Uterus (tissue), 4 donors: ENCODE data around the gene FHAD1. TPM values are rescaled to one million over a fixed set of nuclear protein-coding genes. Genes with fewer than 3 reads are reported as not detected.
A peak's percentile ranks its signal among the peaks of the same experiment; 100 is the strongest.

Experiments used
- DNase-seq, 2 donors: peaks; one replicate each; pipeline ENCODE4 v3.0.0-alpha.2; 2019 to 2020
- H3K27ac ChIP-seq, 2 donors: fragments of 200-600 bp; sonication (generic); 1 replicate in 1 of 2; 2 replicates in 1 of 2; pipeline ENCODE4 v1.5.1; 2016 to 2018
- H3K27me3 ChIP-seq, 2 donors: fragments of 200-600 bp; sonication (generic); one replicate each; pipeline ENCODE4 v1.5.1; 2018 to 2019; ENCODE audit warnings: control low read depth in 1 of 2
- H3K36me3 ChIP-seq, 2 donors: fragments of 200-600 bp; sonication (generic); one replicate each; pipeline ENCODE4 v1.5.1; 2019; ENCODE audit warnings: control low read depth in 1 of 2
- H3K4me1 ChIP-seq, 2 donors: fragments of 200-600 bp; sonication (generic); one replicate each; pipeline ENCODE4 v1.5.1; 2018 to 2019; ENCODE audit warnings: control low read depth in 1 of 2
- H3K4me3 ChIP-seq, 2 donors: fragments of 200-600 bp; sonication (generic); 1 replicate in 1 of 2; 2 replicates in 1 of 2; pipeline ENCODE4 v1.5.1; 2018 to 2019; ENCODE audit warnings: mild to moderate bottlenecking in 1 of 2
- H3K9me3 ChIP-seq, 2 donors: fragments of 200-600 bp; sonication (generic); one replicate each; pipeline ENCODE4 v1.5.1; 2019; ENCODE audit warnings: control low read depth in 1 of 2
- POLR2A ChIP-seq, 2 donors: fragments of 450-650 bp; IDR thresholded peaks; one replicate each; pipeline ENCODE4 v1.6.1; 2016; ENCODE audit warnings: antibody characterized with exemption in 2 of 2, mild to moderate bottlenecking in 1 of 2, moderate library complexity in 1 of 2
- intact Hi-C: fragments of 100-400 bp; cut with DNase I; formaldehyde crosslinking; loops from one replicate; pipeline ENCODE4 v1.15.1; 2023; ENCODE audit warnings: low total_unique reads
- total RNA-seq, 4 donors: library from RNA; depleted of rRNA in 3 of 4; stranded (reverse); fragments of >200 nt in 3 of 4; gene quantifications; one replicate each; pipeline versions ENCODE4 v1.1.0 to v1.2.4, GENCODE V29; 2014 to 2023
- TF ChIP-seq, protein P1 (sequence below), 4 experiments: fragments of 200-600 bp in 2 of 4; fragments of 450-650 bp in 2 of 4; sonication (generic) in 2 of 4; IDR thresholded peaks; one replicate each; pipeline ENCODE4 v1.5.1; 2016 to 2019; ENCODE audit warnings: antibody characterized with exemption in 4 of 4, mild to moderate bottlenecking in 2 of 4, moderate library complexity in 1 of 4
- donor health status: DM: yes; HTN: yes; CAD: no.

FHAD1 gene
- total RNA-seq, 4 donors from 2014 or later: 1.1 to 4.1 TPM; not detected in 2

DNA sequence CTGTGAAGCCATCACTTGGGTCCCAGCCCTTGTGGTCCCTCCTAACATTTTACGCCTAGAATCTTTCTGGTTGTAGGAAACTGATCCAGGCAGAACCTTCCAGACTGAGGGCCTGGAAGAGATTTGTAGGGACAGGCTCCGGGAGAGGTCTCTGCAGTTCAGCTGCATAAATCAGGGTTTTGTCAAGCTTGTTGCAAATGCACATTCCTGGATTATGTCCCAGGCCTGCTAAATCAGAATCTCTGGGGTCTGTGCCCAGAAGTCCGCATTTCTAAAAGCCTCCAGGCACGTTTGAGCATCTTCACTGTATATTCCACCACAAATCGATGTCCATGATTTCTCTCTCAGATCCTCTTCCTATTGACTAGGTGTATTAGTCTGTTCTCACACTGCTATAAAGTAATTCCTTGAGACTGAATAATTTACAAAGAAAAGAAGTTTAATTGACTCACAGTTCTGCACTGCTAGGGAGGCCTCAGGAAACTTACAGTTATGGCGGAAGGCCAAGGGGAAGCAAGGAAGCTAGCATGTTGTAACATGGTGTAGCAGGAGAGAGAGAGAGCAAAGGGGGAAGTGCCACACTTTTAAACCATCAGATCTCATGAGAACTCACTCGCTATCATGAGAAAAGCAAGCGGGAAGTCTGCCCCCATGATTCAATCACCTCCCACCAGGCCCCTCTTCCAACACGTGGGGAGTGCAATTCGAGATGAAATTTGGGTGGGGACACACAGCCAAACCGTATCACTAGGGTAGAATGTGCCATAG is 1.2 kb upstream of the FHAD1 start:
- Histone ChIP-seq H3K4me1 (peaks cover 0 to 5% of the 10 kb centered on the region in 2 donors), H3K27ac (no peak overlapping the region), H3K4me3 (no peak overlapping the region), H3K36me3 (no peaks in the 10 kb centered on the region), H3K27me3 (no peaks in the 10 kb centered on the region), H3K9me3 (no peaks in the 10 kb centered on the region)
- intact Hi-C loops: no loop called here
- TF ChIP-seq, protein P1, sequence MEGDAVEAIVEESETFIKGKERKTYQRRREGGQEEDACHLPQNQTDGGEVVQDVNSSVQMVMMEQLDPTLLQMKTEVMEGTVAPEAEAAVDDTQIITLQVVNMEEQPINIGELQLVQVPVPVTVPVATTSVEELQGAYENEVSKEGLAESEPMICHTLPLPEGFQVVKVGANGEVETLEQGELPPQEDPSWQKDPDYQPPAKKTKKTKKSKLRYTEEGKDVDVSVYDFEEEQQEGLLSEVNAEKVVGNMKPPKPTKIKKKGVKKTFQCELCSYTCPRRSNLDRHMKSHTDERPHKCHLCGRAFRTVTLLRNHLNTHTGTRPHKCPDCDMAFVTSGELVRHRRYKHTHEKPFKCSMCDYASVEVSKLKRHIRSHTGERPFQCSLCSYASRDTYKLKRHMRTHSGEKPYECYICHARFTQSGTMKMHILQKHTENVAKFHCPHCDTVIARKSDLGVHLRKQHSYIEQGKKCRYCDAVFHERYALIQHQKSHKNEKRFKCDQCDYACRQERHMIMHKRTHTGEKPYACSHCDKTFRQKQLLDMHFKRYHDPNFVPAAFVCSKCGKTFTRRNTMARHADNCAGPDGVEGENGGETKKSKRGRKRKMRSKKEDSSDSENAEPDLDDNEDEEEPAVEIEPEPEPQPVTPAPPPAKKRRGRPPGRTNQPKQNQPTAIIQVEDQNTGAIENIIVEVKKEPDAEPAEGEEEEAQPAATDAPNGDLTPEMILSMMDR (IDR thresholded peaks at IDR 0.05): no peak
- DNase-seq: peak; percentile 25 to 32

DNA sequence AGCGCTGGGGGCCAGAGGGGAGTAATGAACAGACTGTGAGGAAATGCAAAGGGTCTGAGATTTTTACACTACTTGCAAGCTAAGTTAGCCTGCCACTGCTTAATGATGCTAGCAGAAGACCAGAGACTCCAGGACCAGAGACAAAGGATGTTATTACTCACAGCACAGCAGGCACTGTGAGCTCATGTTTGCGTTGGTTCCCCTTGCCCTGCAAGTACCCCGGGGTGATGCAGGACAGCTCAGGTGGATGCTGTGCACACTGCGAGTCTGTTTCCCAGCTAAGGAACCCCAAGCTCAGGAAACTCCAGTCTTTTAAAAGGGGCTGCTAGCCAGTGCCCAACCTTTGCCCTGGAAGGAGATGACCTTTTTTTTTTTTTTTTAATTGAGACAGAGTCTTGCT is 1.2 kb downstream of the FHAD1 start:
- no peak for DNase-seq
- H3K27ac ChIP-seq: no peak overlapping the region
- intact Hi-C loops: no loop called here
- TF ChIP-seq, protein P1 (IDR thresholded peaks at IDR 0.05): no peak
- TF ChIP-seq POLR2A (IDR thresholded peaks at IDR 0.05): no peak
- no peaks in the 10 kb centered on the region for H3K36me3 ChIP-seq
- H3K27me3 ChIP-seq: no peaks in the 10 kb centered on the region
- no peak overlapping the region for H3K4me3 ChIP-seq
- peaks cover 0 to 5% of the 10 kb centered on the region in 2 donors for H3K4me1 ChIP-seq
- H3K9me3 ChIP-seq: no peaks in the 10 kb centered on the region

DNA sequence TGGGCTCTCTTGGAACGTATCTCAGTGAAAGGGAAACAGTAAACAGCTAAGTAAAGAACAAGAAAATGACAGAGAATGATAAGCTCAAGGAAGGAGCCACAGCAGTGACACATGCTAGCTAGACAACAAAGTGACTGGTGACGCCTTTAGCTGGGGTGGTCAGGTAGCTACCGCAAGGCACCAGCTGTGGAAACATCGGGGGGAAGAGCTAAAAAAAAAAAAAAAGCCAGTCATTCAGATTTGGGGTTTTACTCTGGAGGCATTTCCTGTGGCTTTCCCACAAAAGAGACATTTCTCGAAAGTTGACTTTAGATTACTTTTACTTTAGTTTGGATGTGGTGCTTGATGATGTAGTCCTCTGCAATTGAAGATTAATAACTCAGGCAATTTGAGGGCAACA is 2.1 kb downstream of the FHAD1 start:
- H3K9me3 ChIP-seq: no peaks in the 10 kb centered on the region
- H3K4me3 ChIP-seq: no peak overlapping the region
- no peaks in the 10 kb centered on the region for H3K36me3 ChIP-seq
- DNase-seq: no peak
- intact Hi-C loops: no loop called here
- TF ChIP-seq POLR2A (IDR thresholded peaks at IDR 0.05): no peak
- TF ChIP-seq, protein P1 (IDR thresholded peaks at IDR 0.05): no peak
- peaks cover 0 to 5% of the 10 kb centered on the region in 2 donors for H3K4me1 ChIP-seq
- no peak overlapping the region for H3K27ac ChIP-seq
- no peaks in the 10 kb centered on the region for H3K27me3 ChIP-seq

DNA sequence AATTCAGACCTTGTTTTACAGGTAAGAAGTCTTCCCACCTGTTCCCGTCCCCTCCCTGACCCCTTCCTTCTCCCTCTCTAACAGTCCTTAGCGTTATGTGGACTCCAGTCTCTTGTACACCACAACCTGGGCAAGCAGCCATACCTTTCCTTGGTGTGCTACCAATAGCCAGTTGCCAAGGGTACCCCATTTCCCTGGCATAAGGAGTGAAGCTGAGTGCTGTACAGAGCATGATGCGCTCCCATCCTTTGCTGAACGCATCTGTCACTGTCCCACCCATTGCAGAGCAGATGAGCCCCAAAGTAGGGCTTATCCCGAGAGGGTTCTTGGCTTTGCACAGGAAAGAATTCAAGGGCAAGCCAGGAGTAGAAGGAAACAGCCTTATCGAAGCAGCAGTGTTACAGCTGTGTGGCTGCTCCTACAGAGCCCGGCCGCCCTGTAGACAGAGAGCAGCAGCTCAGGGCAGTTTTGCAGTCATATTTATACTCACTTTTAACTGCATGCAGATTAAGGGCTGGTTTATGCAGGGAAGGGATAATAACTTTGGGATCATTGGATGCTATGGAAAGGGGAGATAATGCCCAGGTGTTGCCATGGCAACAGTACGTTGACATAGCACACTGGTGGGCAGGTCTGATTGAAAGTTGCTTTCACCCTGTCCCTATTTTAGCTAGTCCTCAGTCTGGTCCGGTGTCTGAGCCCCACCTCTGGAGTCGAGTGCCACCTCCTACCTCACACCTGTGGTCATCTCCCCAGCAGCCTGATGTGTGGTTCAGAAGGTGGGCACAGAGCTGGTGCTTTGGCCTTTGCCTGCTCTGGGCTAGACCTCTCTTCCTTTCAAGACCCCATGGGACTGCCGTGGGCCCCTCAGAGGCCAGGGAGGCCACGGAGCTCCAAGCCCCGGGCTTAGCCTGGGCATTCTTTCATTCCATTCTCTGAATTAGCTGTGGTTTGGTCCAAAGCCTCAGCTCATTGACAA is 5.1 kb downstream of the FHAD1 start:
- TF ChIP-seq POLR2A (IDR thresholded peaks at IDR 0.05): no peak
- TF ChIP-seq, protein P1 (IDR thresholded peaks at IDR 0.05): no peak
- Histone ChIP-seq H3K27ac (no peak overlapping the region), H3K4me1 (peaks cover 0 to 5% of the 10 kb centered on the region in 2 donors), H3K27me3 (no peaks in the 10 kb centered on the region), H3K9me3 (no peaks in the 10 kb centered on the region), H3K36me3 (no peaks in the 10 kb centered on the region), H3K4me3 (no peak overlapping the region)
- intact Hi-C loops: no loop called here
- no peak for DNase-seq

DNA sequence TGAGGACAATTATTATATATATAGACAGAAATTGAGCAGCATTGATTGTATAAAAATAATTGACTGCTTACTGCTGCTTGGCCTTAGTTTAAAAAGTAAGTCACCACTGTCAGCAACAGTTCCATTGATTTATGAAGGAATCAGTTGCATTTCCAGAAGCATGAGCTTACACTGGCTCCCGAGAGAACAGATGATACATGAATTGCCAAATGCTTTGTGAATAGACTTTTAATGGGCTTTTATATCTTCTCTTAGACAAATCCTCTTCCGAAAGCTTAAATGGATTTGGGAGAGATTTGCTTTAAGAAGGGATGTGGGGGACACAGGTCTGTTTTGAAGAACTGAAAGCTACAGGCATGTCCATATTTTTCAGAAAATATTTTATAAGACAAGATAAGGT is 7.5 kb downstream of the FHAD1 start:
- Histone ChIP-seq H3K4me3 (no peak overlapping the region), H3K36me3 (no peaks in the 10 kb centered on the region), H3K4me1 (no peaks in the 10 kb centered on the region), H3K9me3 (no peaks in the 10 kb centered on the region), H3K27ac (no peak overlapping the region), H3K27me3 (no peaks in the 10 kb centered on the region)
- intact Hi-C loops: no loop called here
- TF ChIP-seq POLR2A (IDR thresholded peaks at IDR 0.05): no peak
- TF ChIP-seq, protein P1 (IDR thresholded peaks at IDR 0.05): no peak
- no peak for DNase-seq
